Activated T-helper 1 cell treated with anti-CD3 and anti-CD28 coated beads, Interleukin-2, amount 50 U/mL, for 16 hours (primary cell): ENCODE data around the gene C19orf47.

ENCODE experiments used
- DNase-seq, 2 donors: peaks; one replicate each; pipeline ENCODE4 v3.0.0-alpha.2; 2020; ENCODE audit warnings: low read depth in 1 of 2, low spot score in 1 of 2

The C19orf47 gene

DNA sequence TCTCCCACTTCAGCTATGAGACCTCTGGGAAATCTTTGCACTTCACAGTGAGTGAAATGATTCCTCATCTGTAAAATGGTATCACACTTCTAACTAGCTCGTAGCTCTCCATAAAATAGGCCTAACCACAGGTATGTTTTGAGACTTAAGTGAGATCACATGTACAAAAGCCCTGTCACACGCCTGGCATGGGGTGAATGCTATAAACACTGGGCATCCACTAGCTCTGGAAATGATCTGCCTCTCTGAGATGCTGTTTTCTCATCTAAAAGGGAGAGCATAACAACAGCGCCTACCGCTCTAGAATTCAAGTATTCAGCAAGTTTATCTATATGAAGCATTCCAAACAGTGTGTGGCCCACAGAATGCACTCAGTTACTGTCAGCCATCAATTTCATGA, 65.3 kb downstream of the C19orf47 start:
- no peak for DNase-seq

DNA sequence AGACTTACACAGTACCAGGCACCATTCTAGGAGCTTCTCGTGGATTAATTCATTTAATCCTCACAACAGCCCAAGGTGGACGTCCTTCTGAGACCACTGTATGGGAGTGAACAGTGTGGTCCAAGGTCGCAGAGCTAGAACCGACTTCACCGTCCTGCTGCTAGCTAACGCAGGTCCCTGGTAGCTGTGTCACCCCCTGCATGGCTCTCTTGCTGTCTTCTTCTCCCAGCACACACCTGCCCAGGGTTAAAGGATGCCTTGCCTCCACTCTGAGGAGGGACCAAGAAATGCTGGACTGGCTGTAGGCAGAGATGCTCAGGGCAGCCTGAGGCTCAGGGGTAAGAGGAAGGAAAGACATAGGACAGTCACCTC, 66.0 kb downstream of the C19orf47 start:
- DNase-seq = no peak

DNA sequence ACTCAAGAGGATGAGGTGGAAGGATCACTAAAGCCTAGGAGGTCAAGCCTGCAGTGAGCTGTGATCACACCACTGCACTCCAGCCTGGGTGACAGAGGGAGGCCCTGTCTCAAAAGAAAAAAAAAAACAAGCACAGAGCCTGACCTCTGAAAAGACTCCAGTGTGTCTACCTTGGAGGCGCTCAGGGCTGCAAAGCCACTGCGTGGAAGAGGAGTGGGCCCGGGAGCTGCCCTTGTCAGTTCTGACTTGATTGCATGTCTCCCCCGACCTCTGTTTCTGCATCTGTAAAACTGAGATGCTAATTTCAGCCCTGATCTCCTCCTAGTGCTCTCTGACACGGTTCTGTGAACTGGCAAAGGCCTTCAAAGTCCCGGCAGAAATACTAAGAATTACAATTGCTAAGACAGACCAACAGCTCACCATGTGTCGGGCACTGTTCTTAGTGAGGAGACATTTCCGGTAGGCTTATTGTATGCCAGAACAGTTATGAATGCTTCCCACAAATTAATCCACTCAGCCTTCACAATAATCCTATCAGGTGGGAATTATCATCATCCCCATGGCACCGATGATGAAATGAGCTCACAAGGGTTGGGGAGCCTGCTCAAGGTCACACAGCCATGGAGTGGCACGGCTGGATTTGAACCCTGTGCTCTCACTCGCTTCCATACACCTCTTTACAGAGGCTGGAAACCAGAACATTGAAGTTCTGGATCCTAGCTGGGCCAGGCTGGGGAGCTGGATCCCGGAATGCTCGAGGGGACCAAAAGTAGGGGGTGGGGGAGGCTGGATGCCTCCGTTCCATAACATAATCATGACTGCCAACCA, 66.6 kb downstream of the C19orf47 start:
- DNase-seq = no peak

DNA sequence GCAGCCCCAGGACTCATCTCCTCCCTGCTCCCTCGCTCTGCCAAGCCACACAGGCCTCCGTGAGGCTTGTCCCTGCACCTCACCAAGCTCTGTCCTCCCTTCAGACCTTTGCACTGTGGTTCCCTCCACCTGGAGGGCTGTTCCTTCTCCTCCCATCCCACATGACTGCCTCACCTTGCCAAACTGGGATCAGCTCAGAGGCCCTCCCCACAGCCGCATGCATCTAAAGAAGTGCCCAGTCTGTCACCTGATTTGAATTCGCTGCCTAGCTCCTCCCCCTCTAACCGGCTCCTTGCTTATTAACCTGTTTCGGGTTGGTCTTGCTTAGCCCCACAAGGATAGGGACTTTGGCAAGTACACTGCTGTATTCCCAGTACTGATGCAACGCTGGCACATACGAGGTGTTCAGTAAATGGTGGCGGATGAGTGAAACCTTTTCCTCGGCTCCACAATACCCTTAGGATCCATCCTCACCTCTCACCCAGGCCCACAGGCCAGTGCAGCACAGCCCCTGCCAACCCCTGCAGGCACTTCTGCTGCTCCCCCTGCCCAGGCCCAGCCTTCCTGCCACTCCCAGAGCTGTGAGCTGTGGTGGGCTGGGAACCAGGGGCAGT, 67.5 kb downstream of the C19orf47 start:
- no peak for DNase-seq

DNA sequence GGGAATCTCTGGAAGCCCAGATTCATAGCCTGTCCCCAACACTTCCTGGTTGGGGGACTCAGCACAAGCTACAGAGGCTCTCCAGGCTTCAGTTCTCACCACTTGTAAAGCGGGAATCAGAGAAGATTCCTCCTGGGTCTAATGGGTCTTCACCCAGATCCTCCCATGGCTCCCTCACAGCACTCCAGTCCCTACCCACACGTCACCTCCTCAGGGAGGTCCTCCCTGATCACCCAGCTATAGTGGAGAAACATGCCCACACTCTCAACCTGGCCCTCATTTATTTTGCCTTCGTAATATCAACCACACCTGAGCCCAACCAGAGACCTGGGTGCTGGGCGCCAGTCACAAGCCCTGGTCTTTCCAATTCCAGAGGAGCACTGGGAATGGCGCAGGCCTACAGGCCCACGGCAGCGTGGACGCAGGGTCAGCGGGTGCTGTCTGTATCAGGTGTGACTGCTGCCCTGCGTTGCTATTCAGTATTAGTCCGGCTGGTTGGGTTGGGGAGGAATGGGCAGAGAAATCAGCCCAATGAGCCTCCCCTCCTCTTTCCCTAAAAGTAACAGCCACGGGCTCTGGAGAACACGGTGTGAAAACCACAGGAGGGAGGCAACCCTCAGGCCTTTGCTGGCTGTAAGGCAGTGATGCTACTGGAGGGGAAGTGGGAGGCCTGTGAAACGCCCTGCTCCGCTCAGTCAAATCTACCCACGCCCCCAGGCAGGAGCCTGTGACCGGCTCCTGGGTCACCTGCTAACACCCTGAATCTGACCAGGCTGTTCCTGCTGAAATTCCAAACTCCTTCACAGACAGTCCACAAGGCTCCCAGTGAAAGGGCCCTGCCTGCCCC, 68.2 kb downstream of the C19orf47 start:
- DNase-seq = no peak

DNA sequence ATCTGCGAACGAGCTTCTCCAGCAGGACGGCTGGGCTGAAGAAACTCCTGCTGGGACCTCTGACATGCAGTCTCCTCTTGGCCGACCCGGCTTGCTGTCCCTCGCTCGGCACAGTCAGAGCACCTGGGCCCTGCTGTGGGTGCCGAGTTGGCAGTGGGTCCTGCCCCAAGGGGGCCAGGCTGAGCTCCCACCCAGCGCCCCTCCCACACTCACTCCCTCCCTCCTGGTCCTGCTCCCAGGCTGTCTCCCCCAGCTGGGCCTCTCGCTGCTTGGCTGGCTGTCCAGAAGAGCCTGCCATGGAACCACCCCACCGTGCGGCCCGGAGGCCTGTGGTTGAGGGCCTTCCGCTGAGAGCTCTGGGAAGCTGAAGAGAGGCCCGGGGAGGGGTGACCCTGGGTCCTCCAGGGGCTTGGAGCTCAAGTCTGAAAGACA, 69.1 kb downstream of the C19orf47 start:
- DNase-seq = no peak

DNA sequence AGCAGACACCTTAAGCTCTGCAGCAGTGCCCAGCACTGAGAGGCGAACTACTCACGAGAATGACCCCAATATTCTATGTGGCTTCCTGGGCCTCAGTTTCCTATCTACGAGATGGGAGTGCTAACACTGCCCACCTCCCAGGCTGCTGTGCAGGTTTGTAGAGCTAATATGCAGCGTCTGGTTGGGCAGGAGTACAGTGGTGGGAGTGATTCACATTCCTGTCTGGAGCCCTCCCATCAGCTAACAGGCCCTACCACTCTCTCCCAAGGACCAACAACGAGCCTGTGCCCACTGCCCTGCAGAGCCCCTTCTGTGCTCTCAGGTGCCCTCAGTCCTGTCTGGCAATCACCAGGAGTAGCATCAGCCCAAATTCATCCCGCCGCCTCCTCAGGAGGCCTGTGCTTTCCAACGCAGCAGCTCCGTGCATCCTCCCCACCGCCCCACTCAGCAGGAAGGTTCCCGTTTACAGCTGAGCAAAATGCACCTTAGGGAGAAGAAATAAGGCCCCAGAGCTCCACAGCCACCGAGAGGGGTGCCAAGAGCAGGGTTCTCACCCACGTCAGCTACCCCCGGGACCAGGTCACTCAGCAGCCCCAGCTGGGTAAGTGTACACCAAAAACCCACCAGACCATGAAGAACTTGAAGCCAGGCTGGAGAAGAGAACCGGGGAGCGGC, 69.7 kb downstream of the C19orf47 start:
- DNase-seq = no peak

DNA sequence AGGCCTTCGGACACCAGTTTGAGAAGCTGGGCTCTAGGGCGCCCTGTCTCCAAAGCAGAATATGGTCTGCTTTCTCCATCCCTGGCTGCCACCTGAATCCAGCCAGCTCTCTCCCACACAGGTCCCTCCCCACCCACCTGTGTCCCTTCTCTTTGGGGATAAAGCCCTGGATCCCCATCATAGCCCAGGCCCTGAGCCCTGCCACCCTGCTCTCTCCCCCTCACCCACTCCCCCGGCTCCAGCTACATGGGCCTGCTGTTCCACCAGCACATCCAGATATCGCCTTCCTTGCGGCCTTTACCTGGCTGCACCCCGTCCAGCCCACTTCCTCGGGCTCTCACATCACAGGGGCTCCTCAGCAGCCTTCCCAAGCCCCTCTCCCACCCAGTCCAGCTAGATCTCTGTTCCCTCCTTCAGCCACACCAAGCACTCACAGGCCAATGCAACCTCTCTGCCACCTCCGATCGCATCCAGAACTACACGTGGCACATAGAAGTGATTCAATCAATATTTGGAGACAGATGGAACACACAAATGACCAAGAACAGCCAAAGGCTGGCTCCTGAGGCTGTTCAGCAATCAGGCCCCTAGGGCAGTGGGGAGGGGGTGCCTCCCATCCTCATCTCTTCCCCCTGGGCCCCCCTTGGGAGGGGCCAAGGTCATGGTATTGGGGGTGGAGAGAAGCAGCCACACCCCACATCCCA, 70.7 kb downstream of the C19orf47 start:
- DNase-seq = no peak

DNA sequence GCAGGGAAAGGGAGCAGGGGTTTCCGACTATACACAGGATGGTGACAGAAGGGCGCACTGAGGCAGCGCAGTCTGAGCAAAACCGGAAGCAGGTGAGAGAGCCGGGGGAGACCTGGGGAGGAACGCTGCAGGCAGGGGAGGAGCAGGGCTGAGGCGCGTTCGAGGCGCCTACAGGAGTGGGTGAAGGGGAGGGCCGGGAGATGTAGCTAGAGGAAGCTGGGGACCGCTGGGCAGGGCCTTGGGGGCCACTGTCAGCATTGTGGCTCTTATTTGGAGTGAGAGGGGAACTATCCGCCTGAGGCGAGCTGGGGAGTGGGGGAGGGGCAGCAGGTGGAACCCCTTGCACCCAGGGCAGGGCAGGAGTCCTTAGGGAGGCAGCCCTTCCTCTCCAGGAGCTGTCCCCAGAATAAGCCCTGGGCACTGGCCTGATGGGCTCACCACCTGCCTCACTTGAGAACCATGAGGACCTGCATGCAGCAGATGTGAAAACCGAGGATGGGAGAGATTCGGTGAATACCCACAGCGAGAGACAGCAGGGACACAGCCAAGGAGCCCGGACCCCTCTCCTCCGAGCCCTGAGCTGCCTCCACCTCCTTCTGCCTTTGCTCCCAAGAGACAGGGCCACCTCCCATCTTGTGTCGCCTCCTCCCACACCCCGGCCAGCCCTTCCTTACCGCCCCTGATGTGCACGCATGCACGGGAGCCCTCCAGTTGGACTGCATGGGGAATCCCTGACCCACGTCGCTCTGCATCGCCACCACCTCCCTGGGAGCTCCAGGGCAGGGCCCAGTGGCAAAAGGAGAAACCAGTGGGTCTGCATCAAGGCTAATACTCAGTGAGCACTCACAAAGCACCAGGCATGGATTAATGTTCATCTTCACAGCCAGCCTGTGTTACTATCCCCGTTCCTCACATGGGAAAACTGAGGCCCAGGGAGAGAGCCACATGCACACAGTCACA, 73.3 kb downstream of the C19orf47 start:
- no peak for DNase-seq

DNA sequence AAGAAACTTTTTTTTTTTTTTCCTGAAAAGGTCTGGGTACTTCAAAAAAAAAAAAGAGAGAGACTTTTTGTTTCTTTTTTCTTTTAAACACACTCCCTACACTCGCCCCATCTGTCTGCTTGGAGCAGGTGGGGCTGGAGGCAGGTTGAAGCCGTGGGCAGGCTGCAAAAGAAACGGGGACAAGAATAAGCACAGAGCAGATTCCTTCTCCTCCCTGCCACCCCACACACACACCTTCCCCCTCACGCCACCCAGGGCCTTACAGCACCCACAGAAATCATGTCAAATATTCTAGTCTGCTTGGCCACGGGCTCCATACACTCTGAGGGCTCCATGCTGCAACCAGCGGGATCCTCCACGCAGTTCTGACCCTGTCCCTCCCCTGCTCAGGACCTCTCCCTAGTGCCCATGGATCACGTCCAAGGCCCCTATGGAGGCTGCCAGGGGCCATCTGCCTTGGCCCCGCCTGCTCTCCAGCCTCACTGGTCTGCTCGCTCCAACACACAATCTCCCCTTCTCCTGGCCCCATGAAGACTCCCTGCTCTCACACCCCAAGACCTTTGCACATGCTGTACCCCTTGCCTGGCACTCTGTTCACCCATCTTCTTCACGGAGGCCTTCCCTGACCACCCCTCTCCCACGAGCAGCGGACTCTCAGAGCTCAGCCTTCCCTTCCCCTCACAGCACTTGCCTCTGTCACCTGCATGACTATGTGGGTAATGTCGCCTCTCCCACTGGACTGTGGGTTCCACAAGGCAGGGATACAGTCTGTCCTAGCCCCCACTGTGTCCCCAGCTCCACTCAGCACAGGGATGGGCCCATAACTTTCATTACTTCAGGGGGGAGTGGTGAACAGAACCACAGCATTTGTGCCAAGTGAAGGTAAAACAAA, 74.5 kb downstream of the C19orf47 start:
- no peak for DNase-seq

DNA sequence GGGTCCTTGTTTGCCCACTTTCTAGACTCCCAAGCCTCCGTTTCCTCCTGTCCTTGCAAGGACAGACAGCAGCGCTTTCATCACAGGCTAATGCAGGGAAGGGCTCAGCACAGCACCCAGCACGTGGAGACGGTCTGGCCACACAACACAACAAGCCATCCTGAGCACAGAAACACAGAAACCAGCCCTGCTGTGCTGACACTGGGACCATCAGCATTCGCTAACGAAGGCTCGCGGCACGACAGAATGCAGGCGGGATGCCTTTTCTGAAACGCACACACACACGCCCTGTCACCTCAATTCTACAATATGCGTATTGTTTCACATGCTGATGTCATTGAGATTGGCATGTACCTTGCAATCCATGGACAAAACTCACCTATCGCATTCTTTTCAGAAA, 75.9 kb downstream of the C19orf47 start:
- DNase-seq = no peak

DNA sequence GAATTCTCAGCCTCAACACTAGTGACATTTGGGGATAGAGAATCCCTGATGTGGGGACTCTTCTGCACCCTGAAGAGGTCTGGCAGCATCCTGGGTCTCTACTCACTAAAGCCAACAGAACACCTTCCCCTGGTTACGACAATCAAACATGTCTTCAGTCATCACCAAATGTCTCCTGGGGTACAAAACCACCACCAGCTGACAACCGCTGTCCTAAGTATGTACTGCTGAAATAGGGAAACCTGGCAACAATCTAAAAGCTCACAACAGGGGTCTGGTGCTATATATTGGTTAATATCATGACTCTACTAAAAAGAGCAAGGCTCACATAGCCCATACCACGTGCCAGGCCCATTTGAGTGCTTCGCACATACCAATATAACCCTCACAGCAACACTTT, 76.5 kb downstream of the C19orf47 start:
- DNase-seq = no peak

DNA sequence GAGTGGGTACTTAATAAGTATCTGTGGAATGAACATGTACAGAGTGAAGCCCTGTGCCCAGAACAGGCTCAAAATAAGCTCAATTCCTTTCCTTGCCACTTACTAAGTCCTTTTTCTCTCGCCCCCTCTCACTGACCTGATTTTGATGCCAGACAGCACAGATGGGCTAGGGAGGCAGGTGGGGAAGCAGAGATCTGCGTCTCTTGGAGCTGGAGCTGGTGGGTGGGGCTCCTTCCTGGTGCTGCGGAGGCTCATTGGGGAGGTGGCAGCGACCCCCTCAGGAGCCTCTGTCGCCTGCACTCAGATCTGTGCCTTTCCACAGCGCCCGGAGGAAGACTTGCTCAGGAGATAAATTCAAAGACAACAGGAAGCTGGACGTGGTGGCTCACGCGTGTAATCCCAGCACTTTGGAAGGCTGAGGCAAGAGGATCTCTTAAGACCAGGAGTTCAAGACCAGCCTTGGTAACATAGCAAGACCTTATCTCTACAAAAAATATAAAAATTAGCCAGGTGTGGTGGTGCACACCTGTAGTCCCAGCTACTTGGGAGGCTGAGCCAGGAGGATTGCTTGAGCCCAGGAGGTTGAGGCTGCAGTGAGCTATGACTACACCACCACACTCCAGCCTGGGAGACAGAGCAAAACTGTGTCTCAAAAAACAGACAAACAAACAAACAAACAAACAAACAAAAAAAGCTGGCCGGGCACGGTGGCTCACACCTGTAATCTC, 77.7 kb downstream of the C19orf47 start:
- no peak for DNase-seq
